ENCODE measurements around the gene MBNL1. TPM values are rescaled to one million over a fixed set of nuclear protein-coding genes. Genes with fewer than 3 reads are reported as not detected.

Gene MBNL1
- total and polyA plus RNA-seq, 2 of the 13 experiments (the other 11 are each of a cell fraction or from before 2014, with no cell fraction given), result 27.1 to 55.4 TPM

- TF ChIP-seq IRF1 (CRISPR knock-in tag; IDR thresholded peaks at IDR 0.05; ENCODE audit: low read depth) (no peak), ZSCAN5A (CRISPR knock-in tag; IDR thresholded peaks at IDR 0.05; ENCODE audit: borderline replicate concordance) (peak; percentile 49; the same call in 1 of the 2 replicates), PBX3 (CRISPR knock-in tag; IDR thresholded peaks at IDR 0.05; ENCODE audit: borderline replicate concordance) (no peak; the same call in 1 of the 2 replicates), HNF4G (IDR thresholded peaks at IDR 0.05; ENCODE audit: borderline replicate concordance, low read depth, low read length) (peak; percentile 27; the same call in 1 of the 2 replicates), HNF4G (CRISPR knock-in tag; IDR thresholded peaks at IDR 0.05; ENCODE audit: borderline replicate concordance, low read depth) (no peak), ZSCAN29 (CRISPR knock-in tag; conservative IDR thresholded peaks at IDR 0.05) (no peak), ZSCAN9 (CRISPR knock-in tag; IDR thresholded peaks at IDR 0.05; ENCODE audit: borderline replicate concordance) (0 out of 2 replicates have a peak, but pooled peaks have one; percentile 56), ZNF317 (CRISPR knock-in tag; IDR thresholded peaks at IDR 0.05) (peak; percentile 84), CSRNP2 (CRISPR knock-in tag; conservative IDR thresholded peaks at IDR 0.05; ENCODE audit: low read depth) (no peak), MED8 (CRISPR knock-in tag; IDR thresholded peaks at IDR 0.05; ENCODE audit: insufficient replicate concordance) (peak; percentile 64), PREB (CRISPR knock-in tag; IDR thresholded peaks at IDR 0.05) (no peak), SALL1 (CRISPR knock-in tag; IDR thresholded peaks at IDR 0.05) (peak; percentile 67), SNAPC2 (CRISPR knock-in tag; IDR thresholded peaks at IDR 0.05) (no peak), TRIM22 (IDR thresholded peaks at IDR 0.05) (no peak), PRDM4 (CRISPR knock-in tag; IDR thresholded peaks at IDR 0.05; ENCODE audit: borderline replicate concordance) (no peak), DNMT3B (CRISPR knock-in tag; conservative IDR thresholded peaks at IDR 0.05) (no peak; the same call in 1 of the 2 replicates), SNRNP70 (IDR thresholded peaks at IDR 0.05; ENCODE audit: low read depth, low read length) (no peak)
Observed at GRCh38 chr3:152268555-152269055, at the start of gene MBNL1 (continued).
